ENCODE data around the gene PUDP.

DNA sequence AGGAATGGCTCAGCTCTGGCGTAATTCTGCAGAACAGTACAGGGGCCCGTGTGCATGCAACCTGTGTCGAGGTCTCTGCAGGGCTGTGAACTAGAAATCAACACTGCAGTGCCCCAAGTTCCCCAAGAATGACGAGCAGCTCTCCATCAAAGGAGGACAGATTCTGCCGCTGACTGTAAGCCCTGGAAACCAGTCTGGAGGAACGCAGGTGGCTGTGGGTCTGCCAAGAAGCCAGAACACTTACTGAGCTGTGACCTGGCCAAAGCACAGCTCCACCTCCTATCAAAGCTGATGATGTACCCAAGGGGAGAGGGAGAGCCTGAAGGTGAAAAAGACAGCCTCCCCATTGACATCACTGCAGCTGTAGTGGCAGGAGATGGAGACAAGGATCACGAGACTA lies 80.7 kb downstream of the PUDP start:
- TF ChIP-seq, protein P1, sequence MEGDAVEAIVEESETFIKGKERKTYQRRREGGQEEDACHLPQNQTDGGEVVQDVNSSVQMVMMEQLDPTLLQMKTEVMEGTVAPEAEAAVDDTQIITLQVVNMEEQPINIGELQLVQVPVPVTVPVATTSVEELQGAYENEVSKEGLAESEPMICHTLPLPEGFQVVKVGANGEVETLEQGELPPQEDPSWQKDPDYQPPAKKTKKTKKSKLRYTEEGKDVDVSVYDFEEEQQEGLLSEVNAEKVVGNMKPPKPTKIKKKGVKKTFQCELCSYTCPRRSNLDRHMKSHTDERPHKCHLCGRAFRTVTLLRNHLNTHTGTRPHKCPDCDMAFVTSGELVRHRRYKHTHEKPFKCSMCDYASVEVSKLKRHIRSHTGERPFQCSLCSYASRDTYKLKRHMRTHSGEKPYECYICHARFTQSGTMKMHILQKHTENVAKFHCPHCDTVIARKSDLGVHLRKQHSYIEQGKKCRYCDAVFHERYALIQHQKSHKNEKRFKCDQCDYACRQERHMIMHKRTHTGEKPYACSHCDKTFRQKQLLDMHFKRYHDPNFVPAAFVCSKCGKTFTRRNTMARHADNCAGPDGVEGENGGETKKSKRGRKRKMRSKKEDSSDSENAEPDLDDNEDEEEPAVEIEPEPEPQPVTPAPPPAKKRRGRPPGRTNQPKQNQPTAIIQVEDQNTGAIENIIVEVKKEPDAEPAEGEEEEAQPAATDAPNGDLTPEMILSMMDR (IDR thresholded peaks at IDR 0.05 in 4 of 5, conservative IDR thresholded peaks at IDR 0.05 in 1 of 5), result no peak
- TF ChIP-seq POLR2A (IDR thresholded peaks at IDR 0.05), result no peak

Data from gastrocnemius medialis (tissue), 4 donors.